Measurements from ENCODE around the gene SETD6.
"Not testable (repeated sequence)": the region's sequence is repeated elsewhere in the genome, so short reads cannot be mapped to it uniquely, and the experiment has no call there.

The SETD6 gene

DNA sequence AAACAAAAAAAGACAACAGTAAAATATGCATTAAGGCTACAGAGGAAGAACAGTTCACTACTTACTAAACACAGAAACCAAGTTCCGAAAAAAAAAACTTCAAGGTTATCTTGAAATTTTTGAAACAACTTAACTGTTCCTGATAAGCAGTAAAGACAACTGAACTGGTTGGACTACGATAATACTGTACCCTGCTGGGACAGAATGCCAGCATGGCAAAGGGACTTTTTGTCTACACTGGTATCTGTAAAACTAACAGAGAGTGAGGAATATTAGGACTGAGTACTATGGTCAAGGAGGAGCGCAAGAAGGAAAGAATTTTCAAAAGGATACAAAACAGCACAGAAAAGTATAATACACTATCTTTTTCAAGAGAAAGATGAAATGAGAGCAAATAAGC lies 19.8 kb downstream of the SETD6 start:
- in situ Hi-C loops (cut with MboI; ENCODE audit: low sequenced_read_pairs) = no loop called here

DNA sequence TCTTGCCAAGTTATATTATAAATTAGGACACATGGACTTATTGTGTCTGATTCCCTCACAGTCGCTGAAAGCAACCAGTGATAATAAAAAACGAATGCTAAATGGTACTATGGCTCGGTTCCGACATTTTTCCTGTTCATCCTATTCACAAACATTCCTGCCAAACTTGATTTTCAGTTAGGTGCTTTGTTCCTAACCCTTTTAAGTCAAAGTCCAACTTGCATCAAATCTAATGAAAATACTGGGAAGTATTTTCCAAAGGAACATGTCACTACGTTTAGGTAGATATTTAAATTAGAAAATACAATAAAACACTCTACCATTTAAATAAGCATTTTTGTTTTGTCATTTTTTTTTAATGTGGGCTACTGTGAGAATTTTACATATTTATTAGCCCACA lies 21.0 kb downstream of the SETD6 start:
- in situ Hi-C loops (cut with MboI; ENCODE audit: low sequenced_read_pairs) = no loop called here

DNA sequence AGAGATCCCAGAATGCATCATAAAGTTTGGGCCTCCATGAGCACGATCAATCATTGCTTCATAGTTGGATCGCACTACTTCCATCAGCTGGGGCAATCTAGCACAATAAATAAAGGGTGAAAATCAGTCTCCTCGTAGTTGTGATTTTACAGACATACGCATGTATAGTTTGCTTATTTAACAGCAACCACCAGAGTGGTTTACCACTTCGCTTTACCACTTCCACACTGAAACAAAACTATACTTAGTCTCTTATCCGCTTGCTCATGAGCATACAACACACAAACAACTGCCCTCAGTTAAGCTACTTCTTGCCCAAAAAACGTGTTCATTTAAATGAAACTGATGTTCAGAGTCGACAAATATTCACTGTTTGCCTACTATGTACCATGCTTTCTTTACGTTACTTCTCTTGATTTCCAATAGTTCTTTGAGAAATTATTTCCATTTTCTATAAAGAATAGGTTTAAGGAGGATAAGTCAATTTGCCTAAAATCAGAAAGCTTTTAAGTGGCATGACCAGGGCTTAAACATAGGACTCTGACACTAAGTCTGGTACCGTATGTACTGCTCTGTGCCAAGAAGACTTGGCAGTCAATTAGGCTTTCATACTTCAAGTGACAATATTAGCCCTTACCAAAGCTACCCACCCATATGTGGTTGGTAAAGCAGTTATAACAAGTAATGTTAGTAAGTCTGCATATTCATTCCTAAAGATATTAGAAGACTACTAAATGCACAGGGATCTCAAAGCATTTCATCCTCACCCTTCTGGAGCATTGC lies 22.0 kb downstream of the SETD6 start:
- in situ Hi-C loops (cut with MboI; ENCODE audit: low sequenced_read_pairs) = no loop called here

DNA sequence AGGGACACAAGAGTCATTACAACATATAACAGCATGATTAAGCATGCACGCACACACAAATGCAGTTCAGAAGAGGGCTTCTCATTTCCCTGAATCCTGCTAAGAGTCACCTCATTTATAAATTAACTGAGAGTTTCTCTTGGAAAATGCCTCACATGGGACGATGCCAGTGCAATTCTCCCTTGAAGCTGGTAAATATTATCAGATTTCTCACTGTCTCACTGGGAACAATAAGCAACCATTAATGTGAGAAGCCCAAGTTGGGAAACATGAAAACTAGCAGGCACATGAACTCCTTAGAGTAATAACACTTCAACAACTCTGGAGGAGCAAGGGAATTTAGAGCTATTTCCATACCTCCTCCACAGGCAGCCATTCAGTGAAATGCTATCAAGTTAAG lies 26.4 kb downstream of the SETD6 start:
- in situ Hi-C loops (cut with MboI; ENCODE audit: low sequenced_read_pairs) = no loop called here

DNA sequence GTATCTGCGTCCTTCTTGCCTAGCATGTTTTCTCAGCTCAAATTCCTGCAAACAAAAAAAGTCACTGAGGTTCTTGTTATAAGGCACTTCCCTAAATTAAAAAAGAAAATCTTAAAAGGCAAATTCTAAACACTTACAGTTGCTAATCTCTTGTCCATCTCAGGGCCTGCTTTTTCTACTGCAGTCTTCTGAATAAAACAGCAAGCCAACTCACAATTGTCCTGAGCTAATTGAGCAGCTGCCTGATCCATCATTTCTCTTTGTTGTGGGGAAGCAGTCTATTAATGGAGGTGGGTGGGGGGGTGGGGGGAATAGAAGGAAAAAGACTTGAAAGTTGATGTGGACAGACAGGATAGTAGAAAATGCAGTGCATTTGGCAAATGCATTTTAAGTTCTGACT lies 27.0 kb downstream of the SETD6 start:
- in situ Hi-C loops (cut with MboI; ENCODE audit: low sequenced_read_pairs) = no loop called here

DNA sequence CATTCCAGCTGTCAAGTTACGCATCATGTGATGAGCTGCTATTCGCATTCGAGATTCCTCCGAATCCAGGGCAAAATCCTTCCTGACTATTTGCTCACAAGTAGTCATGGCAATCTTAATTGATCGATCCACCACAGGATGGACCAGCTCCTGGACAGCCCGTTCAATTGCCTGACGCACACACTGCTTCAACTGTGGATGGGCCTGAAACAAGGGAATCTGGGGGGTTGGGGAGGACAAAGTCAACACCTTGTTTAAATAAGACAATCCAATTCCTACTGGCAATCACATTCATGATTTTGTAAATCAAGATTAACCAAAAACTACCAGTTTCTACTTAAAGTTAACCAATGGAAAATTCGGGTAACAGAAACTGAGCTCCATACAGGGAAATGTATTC lies 28.4 kb downstream of the SETD6 start:
- in situ Hi-C loops (cut with MboI; ENCODE audit: low sequenced_read_pairs) = no loop called here

DNA sequence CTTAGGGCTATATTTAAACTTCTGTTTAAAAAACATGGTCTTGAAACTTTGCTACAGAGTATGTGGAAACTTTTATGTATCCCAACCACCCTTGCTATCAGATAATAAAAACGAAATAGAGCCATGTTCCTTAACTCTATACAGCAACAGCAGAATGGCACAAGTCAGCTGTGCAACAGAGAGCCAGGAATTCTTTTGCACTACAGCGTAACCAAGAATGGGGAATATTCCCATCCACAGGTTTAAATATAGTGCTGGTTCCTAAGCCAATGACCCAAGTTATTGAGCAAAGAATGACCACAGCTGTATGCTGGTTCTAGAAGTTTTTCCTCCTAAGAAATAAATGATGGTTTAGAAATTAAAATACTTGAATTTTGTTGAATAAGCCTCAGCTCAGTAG lies 33.1 kb downstream of the SETD6 start:
- in situ Hi-C loops (cut with MboI; ENCODE audit: low sequenced_read_pairs) = no loop called here

DNA sequence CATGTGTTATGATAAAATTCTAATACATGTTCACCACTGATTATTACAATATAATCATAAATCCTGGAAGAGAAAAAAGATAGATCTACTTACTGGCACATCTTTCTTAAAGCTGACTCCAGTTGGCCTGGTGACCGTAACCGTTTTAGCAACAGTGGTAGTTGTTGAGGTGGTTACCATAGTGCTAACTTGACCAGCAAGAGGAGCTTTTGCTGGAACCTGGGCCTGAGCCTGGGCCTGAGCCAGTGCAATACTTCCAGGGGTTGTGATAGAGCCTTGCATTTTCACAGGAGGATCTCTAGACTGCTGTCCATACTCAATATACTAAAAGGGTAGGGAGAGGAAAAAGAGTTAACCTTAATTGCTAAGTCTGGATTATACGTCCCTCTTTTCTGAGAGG lies 36.2 kb downstream of the SETD6 start:
- in situ Hi-C loops (cut with MboI; ENCODE audit: low sequenced_read_pairs) = no loop called here

DNA sequence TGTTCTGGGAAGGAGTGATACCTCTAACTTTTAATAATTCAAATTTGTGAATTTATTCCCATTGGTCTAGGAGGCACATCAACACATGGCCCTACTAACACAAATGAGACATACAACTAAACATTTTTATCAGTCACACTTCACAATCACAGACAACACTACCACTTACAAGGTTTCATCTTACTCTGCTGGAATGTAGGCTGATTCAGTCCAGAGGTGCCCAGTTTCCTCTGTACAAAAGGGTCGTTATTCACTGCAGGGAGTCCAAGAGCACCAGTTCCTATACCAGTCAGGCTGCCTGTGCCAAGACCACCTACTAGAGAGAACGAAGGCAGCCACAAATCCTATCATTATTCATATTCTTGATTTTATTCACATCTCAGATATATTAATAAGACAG lies 41.4 kb downstream of the SETD6 start:
- in situ Hi-C loops (cut with MboI; ENCODE audit: low sequenced_read_pairs) = no loop called here

DNA sequence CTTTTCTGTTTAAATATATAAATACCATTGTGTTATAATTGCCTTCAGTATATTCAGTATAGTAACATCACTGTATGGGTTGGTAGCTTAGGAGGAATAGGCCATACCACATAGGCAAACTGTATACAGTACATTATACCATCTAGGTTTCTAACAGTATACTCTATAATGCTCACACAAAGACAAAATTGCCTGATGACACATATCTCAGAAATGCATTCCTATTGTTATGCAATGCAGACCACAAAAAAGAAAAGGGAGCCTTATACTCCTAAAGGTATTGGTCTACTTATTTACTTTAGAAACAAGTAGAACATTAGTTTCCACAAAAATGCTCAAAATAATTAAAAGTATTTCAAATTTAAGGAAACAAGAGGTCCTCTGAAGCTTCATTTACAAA lies 47.9 kb downstream of the SETD6 start:
- in situ Hi-C loops (cut with MboI; ENCODE audit: low sequenced_read_pairs) = no loop called here

DNA sequence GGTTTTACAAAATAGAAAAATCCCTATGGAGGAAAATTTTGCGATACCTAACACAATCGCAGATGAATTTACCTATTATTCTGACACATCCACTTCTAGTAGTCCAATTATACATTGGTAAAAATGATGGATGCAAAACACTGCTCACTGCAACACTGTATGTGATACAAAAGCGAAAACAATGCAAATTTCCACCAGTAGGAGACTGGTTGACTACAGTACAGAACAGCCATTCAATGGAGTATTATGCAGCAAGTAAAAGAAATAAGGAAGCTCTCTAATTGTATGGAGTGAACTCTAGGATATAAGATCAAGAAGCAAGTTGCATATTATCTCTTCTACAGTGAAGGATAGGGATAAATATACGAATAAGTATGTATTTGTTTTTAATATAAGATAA lies 48.5 kb downstream of the SETD6 start:
- in situ Hi-C loops (cut with MboI; ENCODE audit: low sequenced_read_pairs) = no loop called here

DNA sequence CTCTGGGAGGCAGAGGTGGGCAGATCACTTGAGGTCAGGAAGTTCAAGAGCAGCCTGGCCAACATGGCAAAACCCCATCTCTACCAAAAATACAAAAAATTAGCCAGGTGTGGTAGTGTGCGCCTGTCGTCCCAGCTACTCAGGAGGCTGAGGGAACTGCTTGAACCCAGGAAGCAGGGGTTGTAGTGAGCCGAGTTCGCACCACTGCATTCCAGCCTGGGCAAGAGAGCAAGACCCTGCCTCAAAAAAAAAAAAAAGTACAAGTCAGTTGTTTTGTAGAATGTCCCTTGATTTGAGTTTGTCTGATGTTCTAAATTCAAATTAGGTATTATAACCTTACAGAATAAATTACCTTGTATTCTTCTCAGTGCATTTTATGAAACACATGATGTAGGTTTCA lies 50.4 kb downstream of the SETD6 start:
- in situ Hi-C loops (cut with MboI; ENCODE audit: low sequenced_read_pairs) = not testable (repeated sequence)
